ENCODE data around the gene EMC6. TPM values are rescaled to one million over a fixed set of nuclear protein-coding genes. Genes with fewer than 3 reads are reported as not detected.

EMC6 gene
- total and polyA plus RNA-seq, 2 of the 13 experiments (the other 11 are each of a cell fraction or from before 2014, with no cell fraction given), result 45.1 to 47.7 TPM

- Histone ChIP-seq H3K27me3 (ENCODE audit: control insufficient read depth in 1 of 2, insufficient read depth in 2 of 2, low read length in 2 of 2) (peaks cover 0 to 29% of the 10 kb centered on the region in 2 experiments; a peak in 2 of 5 replicates), H2AFZ (ENCODE audit: low read length) (no peak overlapping the region), H3K4me1 (ENCODE audit: insufficient read depth, low read length) (peaks cover 17% of the 10 kb centered on the region), H3K27ac (ENCODE audit: extremely low read length, insufficient read depth, low read length) (no peak overlapping the region), H3K4me2 (ENCODE audit: low read depth, low read length) (no peak overlapping the region), H3K79me2 (ENCODE audit: insufficient read depth, low read length) (no peaks in the 10 kb centered on the region), H3K4me3 (replicated peaks in 1 of 3; ENCODE audit: insufficient read depth in 1 of 3, low read depth in 2 of 3, low read length in 3 of 3) (no peak overlapping the region), H4K20me1 (ENCODE audit: insufficient read depth, low read length) (no peaks in the 10 kb centered on the region), H3K9ac (ENCODE audit: insufficient read depth, low read depth, low read length) (no peak overlapping the region), H3K36me3 (replicated peaks in 1 of 2; ENCODE audit: control insufficient read depth in 1 of 2, insufficient read depth in 2 of 2, low read length in 2 of 2) (no peaks in the 10 kb centered on the region), H3K9me3 (ENCODE audit: low read length) (peaks cover 7% of the 10 kb centered on the region)
- ChIA-PET POLR2A (no interaction called here), CTCF (ENCODE audit: low intra/inter-chr PET ratio, low total read pairs) (no interaction called here)
- TF ChIP-seq CHCHD3 (CRISPR knock-in tag; IDR thresholded peaks at IDR 0.05) (no peak), WIZ (CRISPR knock-in tag; IDR thresholded peaks at IDR 0.05) (no peak), ZNF773 (CRISPR knock-in tag; IDR thresholded peaks at IDR 0.05; ENCODE audit: borderline replicate concordance) (no peak), ZNF576 (CRISPR knock-in tag; IDR thresholded peaks at IDR 0.05) (no peak), GLI4 (CRISPR knock-in tag; IDR thresholded peaks at IDR 0.05; ENCODE audit: borderline replicate concordance) (no peak), ARID4A (CRISPR knock-in tag; IDR thresholded peaks at IDR 0.05; ENCODE audit: borderline replicate concordance) (no peak), ARNTL (CRISPR knock-in tag; IDR thresholded peaks at IDR 0.05) (no peak), ZBTB8A (CRISPR knock-in tag; IDR thresholded peaks at IDR 0.05; ENCODE audit: borderline replicate concordance, low read depth) (no peak), KLF9 (CRISPR knock-in tag; IDR thresholded peaks at IDR 0.05; ENCODE audit: low read depth) (no peak), LBX2 (CRISPR knock-in tag; IDR thresholded peaks at IDR 0.05; ENCODE audit: borderline replicate concordance) (no peak), SSRP1 (CRISPR knock-in tag; IDR thresholded peaks at IDR 0.05) (no peak)
- TF ChIP-seq, protein P1, sequence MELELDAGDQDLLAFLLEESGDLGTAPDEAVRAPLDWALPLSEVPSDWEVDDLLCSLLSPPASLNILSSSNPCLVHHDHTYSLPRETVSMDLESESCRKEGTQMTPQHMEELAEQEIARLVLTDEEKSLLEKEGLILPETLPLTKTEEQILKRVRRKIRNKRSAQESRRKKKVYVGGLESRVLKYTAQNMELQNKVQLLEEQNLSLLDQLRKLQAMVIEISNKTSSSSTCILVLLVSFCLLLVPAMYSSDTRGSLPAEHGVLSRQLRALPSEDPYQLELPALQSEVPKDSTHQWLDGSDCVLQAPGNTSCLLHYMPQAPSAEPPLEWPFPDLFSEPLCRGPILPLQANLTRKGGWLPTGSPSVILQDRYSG (CRISPR knock-in tag; IDR thresholded peaks at IDR 0.05), result no peak
- TF ChIP-seq, protein P2, sequence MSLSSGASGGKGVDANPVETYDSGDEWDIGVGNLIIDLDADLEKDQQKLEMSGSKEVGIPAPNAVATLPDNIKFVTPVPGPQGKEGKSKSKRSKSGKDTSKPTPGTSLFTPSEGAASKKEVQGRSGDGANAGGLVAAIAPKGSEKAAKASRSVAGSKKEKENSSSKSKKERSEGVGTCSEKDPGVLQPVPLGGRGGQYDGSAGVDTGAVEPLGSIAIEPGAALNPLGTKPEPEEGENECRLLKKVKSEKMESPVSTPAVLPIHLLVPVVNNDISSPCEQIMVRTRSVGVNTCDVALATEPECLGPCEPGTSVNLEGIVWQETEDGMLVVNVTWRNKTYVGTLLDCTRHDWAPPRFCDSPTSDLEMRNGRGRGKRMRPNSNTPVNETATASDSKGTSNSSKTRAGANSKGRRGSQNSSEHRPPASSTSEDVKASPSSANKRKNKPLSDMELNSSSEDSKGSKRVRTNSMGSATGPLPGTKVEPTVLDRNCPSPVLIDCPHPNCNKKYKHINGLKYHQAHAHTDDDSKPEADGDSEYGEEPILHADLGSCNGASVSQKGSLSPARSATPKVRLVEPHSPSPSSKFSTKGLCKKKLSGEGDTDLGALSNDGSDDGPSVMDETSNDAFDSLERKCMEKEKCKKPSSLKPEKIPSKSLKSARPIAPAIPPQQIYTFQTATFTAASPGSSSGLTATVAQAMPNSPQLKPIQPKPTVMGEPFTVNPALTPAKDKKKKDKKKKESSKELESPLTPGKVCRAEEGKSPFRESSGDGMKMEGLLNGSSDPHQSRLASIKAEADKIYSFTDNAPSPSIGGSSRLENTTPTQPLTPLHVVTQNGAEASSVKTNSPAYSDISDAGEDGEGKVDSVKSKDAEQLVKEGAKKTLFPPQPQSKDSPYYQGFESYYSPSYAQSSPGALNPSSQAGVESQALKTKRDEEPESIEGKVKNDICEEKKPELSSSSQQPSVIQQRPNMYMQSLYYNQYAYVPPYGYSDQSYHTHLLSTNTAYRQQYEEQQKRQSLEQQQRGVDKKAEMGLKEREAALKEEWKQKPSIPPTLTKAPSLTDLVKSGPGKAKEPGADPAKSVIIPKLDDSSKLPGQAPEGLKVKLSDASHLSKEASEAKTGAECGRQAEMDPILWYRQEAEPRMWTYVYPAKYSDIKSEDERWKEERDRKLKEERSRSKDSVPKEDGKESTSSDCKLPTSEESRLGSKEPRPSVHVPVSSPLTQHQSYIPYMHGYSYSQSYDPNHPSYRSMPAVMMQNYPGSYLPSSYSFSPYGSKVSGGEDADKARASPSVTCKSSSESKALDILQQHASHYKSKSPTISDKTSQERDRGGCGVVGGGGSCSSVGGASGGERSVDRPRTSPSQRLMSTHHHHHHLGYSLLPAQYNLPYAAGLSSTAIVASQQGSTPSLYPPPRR (CRISPR knock-in tag; IDR thresholded peaks at IDR 0.05; ENCODE audit: borderline replicate concordance), result no peak
- in situ Hi-C loops (cut with HindIII; ENCODE audit: extremely low pct_ligation_motif_present, low pct_unique_long_range_greater_than_20kb), result no loop called here
- BruUV-seq (replicated peaks), result no TSS peak
- no peak for FAIRE-seq
- no peak for ATAC-seq
- intact Hi-C loops (cut with micrococcal nuclease; ENCODE audit: unreplicated experiment), result no loop called here
- WGBS (ENCODE audit: low lambda C conversion rate), result 52% methylated on average over 4 of the region's 4 CpGs
- DNase-seq (ENCODE audit: low spot score), result no peak
Observed at GRCh38 chr17:3693141-3693540, 24.5 kb downstream of the EMC6 start.

Data from HepG2 (cell line).